Peyer's patch (tissue), 4 donors: ENCODE measurements around the gene SCUBE1. TPM values are rescaled to one million over a fixed set of nuclear protein-coding genes. Genes with fewer than 3 reads are reported as not detected.

Source experiments
- DNase-seq, 3 donors: peaks; one replicate each; pipeline ENCODE4 v3.0.0-alpha.2; 2017 to 2019
- H3K27ac ChIP-seq, 4 donors: fragments of 200-600 bp; sonication (generic); one replicate each; pipeline ENCODE4 v1.5.1; 2016 to 2019
- H3K27me3 ChIP-seq, 2 donors: fragments of 200-600 bp; sonication (generic); one replicate each; pipeline ENCODE4 v1.5.1; 2019
- H3K36me3 ChIP-seq, 3 donors: fragments of 200-600 bp; sonication (generic); one replicate each; pipeline ENCODE4 v1.5.1; 2016 to 2019
- H3K4me1 ChIP-seq, 4 donors: fragments of 200-600 bp; sonication (generic); one replicate each; pipeline ENCODE4 v1.5.1; 2016 to 2019
- H3K4me3 ChIP-seq, 4 donors: fragments of 200-600 bp; sonication (generic); 1 replicate in 3 of 4; 2 replicates in 1 of 4; pipeline ENCODE4 v1.5.1; 2016 to 2019; ENCODE audit warnings: mild to moderate bottlenecking in 1 of 4
- H3K9me3 ChIP-seq, 4 donors: fragments of 200-600 bp; sonication (generic); one replicate each; pipeline ENCODE4 v1.5.1; 2016 to 2019; ENCODE audit warnings: mild to moderate bottlenecking in 1 of 4
- POLR2A ChIP-seq, 2 donors: fragments of 450-650 bp; IDR thresholded peaks; one replicate each; pipeline ENCODE4 v1.5.1; 2017; ENCODE audit warnings: antibody characterized with exemption in 2 of 2, mild to moderate bottlenecking in 2 of 2, moderate library complexity in 2 of 2
- total RNA-seq, 4 donors: library from RNA; depleted of rRNA; stranded (reverse); fragments of >200 nt; gene quantifications; one replicate each; pipeline ENCODE4 v1.1.0, GENCODE V29; 2016
- TF ChIP-seq, protein P1 (sequence below), 6 experiments: fragments of 450-650 bp in 4 of 6; fragments of 200-600 bp in 2 of 6; sonication (generic) in 1 of 6; IDR thresholded peaks; one replicate each; pipeline ENCODE4 v1.5.1; 2017 to 2019; ENCODE audit warnings: antibody characterized with exemption in 6 of 6, mild to moderate bottlenecking in 3 of 6, moderate library complexity in 1 of 6

The SCUBE1 gene
- total RNA-seq, 4 donors from 2014 or later: 1.6 to 47.9 (median 7.9) TPM

DNA sequence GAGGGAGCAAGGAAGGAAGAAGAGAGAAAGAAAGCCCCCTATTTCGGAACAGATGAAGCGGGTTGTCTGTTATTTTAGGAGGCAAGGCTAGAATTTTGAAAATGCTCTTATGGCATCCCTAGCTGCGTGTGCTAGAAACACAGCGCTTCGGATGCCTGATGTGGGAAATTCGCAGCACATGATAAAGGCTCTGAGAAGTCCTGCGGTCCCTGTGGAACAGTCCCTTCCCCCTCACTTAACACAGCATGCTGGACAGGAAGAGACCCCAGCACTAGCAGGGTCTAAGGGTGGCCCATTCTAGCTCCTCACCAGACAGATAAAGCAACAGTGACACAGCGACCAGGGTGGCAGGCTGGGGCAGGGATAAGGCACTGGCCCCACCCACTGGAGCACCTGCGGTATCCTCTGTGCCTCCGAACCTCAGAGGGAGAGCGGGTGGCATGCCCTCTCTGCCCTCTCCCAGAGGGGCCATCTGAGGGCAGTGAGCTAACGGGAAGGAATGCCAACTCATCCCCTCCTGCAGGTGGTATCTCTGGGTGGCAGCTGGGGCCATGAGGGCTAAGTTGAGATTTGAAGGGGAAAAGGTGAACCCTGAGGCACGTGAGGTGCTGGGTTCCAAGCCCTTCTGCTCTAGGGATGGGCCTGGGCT lies 75.7 kb downstream of the SCUBE1 start:
- no peak for DNase-seq
- H3K36me3 ChIP-seq: no peaks in the 10 kb centered on the region
- H3K27ac ChIP-seq: no peak overlapping the region
- H3K4me1 ChIP-seq: peaks cover 0 to 18% (median 6%) of the 10 kb centered on the region in 4 donors
- H3K4me3 ChIP-seq: no peak overlapping the region
- no peaks in the 10 kb centered on the region for H3K27me3 ChIP-seq
- H3K9me3 ChIP-seq: no peaks in the 10 kb centered on the region
- TF ChIP-seq, protein P1, sequence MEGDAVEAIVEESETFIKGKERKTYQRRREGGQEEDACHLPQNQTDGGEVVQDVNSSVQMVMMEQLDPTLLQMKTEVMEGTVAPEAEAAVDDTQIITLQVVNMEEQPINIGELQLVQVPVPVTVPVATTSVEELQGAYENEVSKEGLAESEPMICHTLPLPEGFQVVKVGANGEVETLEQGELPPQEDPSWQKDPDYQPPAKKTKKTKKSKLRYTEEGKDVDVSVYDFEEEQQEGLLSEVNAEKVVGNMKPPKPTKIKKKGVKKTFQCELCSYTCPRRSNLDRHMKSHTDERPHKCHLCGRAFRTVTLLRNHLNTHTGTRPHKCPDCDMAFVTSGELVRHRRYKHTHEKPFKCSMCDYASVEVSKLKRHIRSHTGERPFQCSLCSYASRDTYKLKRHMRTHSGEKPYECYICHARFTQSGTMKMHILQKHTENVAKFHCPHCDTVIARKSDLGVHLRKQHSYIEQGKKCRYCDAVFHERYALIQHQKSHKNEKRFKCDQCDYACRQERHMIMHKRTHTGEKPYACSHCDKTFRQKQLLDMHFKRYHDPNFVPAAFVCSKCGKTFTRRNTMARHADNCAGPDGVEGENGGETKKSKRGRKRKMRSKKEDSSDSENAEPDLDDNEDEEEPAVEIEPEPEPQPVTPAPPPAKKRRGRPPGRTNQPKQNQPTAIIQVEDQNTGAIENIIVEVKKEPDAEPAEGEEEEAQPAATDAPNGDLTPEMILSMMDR (IDR thresholded peaks at IDR 0.05): no peak
- no peak for TF ChIP-seq POLR2A (IDR thresholded peaks at IDR 0.05)

DNA sequence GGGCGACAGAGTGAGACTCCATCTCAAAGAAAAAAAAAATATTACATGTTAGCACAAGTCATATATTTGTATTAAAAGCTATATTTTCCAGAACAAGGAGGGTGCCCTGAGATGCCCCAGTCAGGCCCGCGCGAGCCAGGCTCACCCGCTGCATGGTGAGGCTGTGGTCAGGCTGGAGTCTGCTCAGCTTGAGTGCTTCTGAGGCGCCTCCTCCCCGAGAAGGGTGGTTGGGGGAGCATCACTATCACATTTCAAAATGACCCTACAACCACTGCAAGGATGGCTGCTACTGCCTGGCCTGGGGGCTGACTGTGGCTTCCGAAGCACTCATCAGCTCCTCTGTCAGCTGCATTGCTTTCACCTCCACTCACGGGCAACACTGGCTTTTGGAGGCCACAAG lies 77.1 kb downstream of the SCUBE1 start:
- H3K27me3 ChIP-seq: no peaks in the 10 kb centered on the region
- H3K27ac ChIP-seq: no peak overlapping the region

DNA sequence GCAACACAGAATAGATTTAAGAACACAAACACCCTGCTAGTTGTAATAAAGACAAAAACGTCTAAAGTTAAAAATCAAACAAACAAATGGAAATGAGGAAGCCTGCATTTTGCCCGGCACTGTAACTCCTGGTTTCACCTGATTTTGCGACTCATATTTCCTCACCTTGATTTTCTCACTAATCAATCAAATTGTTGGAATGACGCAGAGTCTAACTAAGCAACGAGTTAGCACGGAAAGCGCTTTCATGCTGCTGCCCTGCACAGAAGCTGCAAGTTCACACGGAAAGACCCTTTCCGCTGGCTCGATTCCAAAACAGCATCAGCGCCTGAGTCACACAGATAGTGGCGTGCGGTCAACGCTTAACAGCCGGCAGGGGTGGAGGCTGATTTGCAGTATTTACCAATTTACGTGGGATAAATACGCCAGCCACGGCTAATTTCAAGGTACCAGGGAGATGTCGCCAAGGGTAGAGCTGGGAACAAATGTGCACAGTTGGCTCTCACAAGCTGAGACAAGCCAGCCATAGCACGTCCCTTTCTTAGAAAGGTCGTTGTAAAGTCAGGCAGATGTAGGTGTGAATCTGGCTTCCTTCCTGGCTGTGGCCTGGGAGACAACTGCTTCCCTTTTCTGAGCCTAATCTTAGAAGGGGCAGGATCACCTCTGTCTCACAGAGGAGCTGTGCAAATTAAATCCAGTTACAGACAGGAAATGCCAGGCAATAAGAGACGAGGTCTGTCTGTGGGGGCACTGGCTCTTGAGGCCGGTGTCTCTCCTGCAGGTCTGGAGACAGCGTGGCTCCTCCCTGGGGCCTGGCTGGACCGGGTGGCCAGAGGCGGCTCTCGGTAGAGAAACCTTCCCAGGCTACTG lies 79.3 kb downstream of the SCUBE1 start:
- TF ChIP-seq, protein P1 (IDR thresholded peaks at IDR 0.05): no peak
- TF ChIP-seq POLR2A (IDR thresholded peaks at IDR 0.05): no peak
- Histone ChIP-seq H3K9me3 (no peaks in the 10 kb centered on the region), H3K4me3 (peak overlapping the region in 2 of 4 donors; percentile 1 to 13), H3K27me3 (no peaks in the 10 kb centered on the region), H3K36me3 (no peaks in the 10 kb centered on the region), H3K4me1 (peaks cover 0 to 18% (median 6%) of the 10 kb centered on the region in 4 donors), H3K27ac (peak overlapping the region; percentile 14 to 77 (median 58))
- DNase-seq: peak; percentile 56 to 88 (median 64)

More for the DNA sequence above, 77.1 kb downstream of the SCUBE1 start:
- Histone ChIP-seq H3K9me3 (no peaks in the 10 kb centered on the region), H3K36me3 (no peaks in the 10 kb centered on the region), H3K4me3 (no peak overlapping the region), H3K4me1 (peaks cover 0 to 18% (median 6%) of the 10 kb centered on the region in 4 donors)
- no peak for TF ChIP-seq POLR2A (IDR thresholded peaks at IDR 0.05)
- TF ChIP-seq, protein P1 (IDR thresholded peaks at IDR 0.05): no peak
- no peak for DNase-seq

DNA sequence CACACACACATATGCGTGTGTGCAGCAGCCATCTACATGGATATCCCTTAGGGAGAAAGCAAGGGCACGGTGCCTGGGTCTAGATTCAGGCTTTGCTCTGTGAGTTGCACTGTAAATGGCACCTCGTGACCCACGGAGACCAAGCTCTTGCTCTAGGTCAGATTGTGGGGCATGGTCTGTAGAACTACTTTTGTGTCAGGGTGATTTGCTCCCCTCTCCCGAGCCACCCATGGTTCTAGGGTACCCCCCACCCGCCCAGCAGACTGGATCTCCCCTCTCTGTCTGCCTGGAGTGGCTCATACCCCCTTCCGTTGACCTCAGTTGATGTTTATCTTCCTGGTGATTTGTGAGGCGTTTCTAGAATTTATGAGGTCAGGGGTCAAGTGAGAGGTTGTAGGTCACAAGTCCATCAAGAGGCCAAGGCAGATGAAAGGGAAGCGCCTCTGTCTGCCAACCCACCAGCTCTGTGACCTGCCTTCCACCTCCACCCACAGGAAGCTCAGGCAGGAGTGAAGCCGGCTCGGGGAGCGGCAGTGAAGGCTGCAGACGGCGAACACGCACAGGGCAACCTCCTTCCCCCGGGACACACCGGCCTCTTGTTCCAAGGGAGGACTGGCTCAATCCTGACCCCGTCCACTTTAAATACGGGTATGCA lies 80.1 kb downstream of the SCUBE1 start:
- TF ChIP-seq POLR2A (IDR thresholded peaks at IDR 0.05): no peak
- TF ChIP-seq, protein P1 (IDR thresholded peaks at IDR 0.05): no peak
- Histone ChIP-seq H3K27me3 (no peaks in the 10 kb centered on the region), H3K36me3 (no peaks in the 10 kb centered on the region), H3K4me1 (peaks cover 0 to 18% (median 6%) of the 10 kb centered on the region in 4 donors), H3K9me3 (no peaks in the 10 kb centered on the region), H3K27ac (peak overlapping the region in 3 of 4 donors; percentile 21 to 77 (median 30)), H3K4me3 (peak overlapping the region in 2 of 4 donors; percentile 1 to 13)
- DNase-seq: peak in 2 of 3 donors; percentile 34 to 61
